Stimulated activated naive CD8-positive, alpha-beta T cell treated with anti-CD3 and anti-CD28 coated beads, Interleukin-15, amount 100 ng/mL, for 72 hours (primary cell): ENCODE data around the gene CDC37.

Source experiments
- ATAC-seq: fragments of 150-1000 bp; cut with Tn5 transposase; 2 replicates; pipeline ENCODE4 v1.10.0; 2021; ENCODE audit warnings: mild to moderate bottlenecking, moderate library complexity
- DNase-seq, 2 donors: peaks; one replicate each; pipeline ENCODE4 v3.0.0; 2021 to 2022
- H3K27ac Mint-ChIP-seq, 2 donors: one replicate each; pipeline ENCODE4 v1.8.0; 2022; ENCODE audit warnings: mild to moderate bottlenecking in 2 of 2, mixed read lengths in 2 of 2, moderate library complexity in 2 of 2
- H3K27me3 Mint-ChIP-seq: one replicate; pipeline ENCODE4 v1.8.0; 2022; ENCODE audit warnings: mixed read lengths
- H3K4me1 Mint-ChIP-seq: one replicate; pipeline ENCODE4 v1.8.0; 2022; ENCODE audit warnings: mild to moderate bottlenecking, mixed read lengths
- H3K4me3 Mint-ChIP-seq, 2 donors: one replicate each; pipeline ENCODE4 v1.8.0; 2022; ENCODE audit warnings: mild to moderate bottlenecking in 2 of 2, mixed read lengths in 2 of 2, moderate library complexity in 1 of 2
- H3K9me3 Mint-ChIP-seq, 2 donors: one replicate each; pipeline ENCODE4 v1.8.0; 2022; ENCODE audit warnings: mixed read lengths in 2 of 2

The CDC37 gene

DNA sequence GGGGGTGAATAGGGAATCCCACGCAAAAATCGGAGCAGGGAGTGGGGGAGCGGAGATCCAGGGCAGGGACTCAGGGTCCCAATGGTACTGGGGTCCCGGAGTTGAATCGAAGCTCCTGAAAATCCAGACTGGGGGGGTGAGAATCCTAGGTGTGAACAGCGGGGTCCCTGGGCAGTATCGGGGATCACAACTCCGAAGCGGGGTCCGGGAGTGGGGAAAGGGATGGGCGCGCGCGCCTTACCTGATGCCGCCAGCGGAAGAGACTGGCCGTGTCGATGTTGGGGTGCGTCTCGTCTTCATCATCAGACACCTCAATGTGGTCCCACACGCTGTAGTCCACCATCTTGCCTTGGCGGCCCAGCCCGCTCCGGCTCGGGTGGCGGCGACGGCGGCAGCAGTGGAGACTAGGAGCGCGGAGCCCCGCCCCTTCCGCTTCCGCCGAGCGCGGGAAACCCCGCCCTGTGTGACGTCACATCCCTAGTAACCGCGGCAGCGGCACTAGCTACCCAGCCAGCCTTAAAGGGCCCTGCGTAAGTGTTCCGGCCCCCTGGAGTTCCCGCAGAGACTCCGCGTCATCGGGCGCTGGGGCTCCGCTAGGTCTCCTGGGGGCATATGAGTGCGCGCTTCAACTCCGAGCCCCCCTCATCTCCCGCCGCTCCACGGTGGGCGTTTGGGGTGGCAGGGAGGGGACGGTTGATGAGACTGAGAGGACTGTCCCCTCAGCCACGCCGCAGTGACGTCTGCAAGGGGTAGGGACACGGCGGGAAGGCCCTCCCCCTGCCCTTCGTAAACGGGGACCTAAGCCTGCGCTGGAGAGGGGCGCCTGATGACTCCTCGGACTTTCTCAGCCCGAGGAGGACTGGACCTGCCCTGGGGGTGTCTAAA, at the start of gene CDC37:
Gene CDC37, minus strand, starts transcription at position 406 of the 885 bp plus-strand sequence. Its CDS starts 63 bp downstream, at position 343.
- H3K4me1 Mint-ChIP-seq: peaks cover 79% of the 10 kb centered on the region
- no peaks in the 10 kb centered on the region for H3K27me3 Mint-ChIP-seq
- H3K9me3 Mint-ChIP-seq: no peaks in the 10 kb centered on the region
- ATAC-seq (peak; percentile 88), DNase-seq (peak; percentile 98)
- H3K4me3 Mint-ChIP-seq: peak within 1 kb of the TSS; percentile 87 to 91
- peak within 1 kb of the TSS; percentile 96 to 98 for H3K27ac Mint-ChIP-seq

DNA sequence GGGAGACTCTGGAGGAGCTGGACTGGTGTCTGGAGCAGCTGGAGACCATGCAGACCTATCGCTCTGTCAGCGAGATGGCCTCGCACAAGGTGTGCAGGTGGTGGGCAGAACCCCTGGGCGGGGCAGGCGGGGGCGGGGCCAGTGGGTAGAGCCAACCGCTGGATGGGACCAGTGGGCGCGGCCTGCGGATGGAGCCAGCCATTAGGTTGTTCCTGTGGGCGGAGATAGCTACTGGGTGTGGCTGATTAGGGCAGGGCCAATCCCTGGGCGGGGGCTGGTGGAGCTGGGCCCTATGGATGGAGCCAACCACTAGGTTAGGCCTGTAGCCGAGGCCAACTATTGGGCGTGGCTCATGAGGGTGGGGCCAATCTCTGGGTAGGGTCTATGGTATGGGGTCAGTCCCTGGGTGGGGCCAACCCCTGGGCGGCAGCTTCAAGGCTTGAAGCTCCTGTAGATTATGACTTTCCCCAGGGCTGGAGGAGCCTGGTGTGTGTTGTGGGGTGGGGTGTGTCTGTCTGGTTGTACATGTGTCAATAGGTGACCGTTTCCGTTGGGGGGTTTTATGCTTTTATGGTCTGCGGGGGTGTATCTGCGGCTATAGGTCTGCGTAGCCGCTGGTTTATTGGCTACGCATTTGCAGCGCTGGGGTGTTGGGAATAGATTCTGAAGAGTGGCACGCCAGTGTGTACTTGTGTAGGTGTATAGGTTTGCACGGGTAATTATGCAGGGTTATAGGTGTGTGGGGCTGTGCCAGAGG, 47.7 kb upstream of the CDC37 start:
- Mint-ChIP-seq H3K9me3 (no peaks in the 10 kb centered on the region), H3K27me3 (no peaks in the 10 kb centered on the region), H3K27ac (no peak overlapping the region), H3K4me3 (no peak overlapping the region), H3K4me1 (peaks cover 15% of the 10 kb centered on the region)
- no peak for ATAC-seq
- no peak for DNase-seq

- no peak for ATAC-seq
- no peak overlapping the region for H3K27ac Mint-ChIP-seq
- H3K27me3 Mint-ChIP-seq: no peaks in the 10 kb centered on the region
- peaks cover 15% of the 10 kb centered on the region for H3K4me1 Mint-ChIP-seq
- H3K4me3 Mint-ChIP-seq: no peak overlapping the region
- H3K9me3 Mint-ChIP-seq: no peaks in the 10 kb centered on the region
- no peak for DNase-seq
Observed at GRCh38 chr19:10450191-10450852, 47.0 kb upstream of the CDC37 start.

DNA sequence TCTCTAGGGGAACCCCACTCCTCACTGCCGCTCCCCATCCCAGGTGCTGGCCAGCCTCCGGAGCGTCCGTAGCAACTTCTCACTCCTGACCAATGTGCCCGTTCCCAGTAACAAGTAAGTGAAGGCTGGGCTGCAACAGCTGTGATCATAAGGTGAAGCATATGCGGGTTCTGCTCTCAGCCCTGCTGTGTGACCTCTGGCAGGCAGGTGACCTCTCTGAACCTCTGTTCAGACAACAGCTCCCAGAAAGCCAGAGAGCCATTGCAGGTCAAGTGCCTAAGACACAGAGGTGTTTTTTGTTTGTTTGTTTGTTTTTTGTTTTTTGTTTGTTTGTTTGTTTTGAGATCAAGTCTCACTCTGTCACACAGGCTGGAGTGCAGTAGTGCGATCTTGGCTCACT, 45.7 kb upstream of the CDC37 start:
- DNase-seq: no peak
- Mint-ChIP-seq H3K9me3 (no peaks in the 10 kb centered on the region), H3K27me3 (no peaks in the 10 kb centered on the region), H3K4me3 (no peak overlapping the region), H3K4me1 (peaks cover 15% of the 10 kb centered on the region), H3K27ac (no peak overlapping the region)
- ATAC-seq: no peak

DNA sequence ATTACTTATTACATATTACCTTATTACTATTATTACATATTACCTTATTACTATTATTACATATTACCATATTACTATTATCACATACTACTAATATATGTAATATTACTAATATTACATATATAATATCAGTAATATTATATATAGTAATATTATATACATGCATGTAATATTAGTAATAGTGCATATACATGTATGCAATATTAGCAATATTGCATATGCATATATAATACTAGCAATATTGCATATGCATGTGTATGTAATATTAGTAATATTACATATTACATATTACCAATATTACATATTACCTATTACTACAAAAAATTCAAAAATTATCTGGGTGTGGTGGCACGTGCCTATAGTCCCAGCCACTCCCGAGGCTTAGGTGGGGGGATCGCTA, 39.4 kb upstream of the CDC37 start:
- H3K27ac Mint-ChIP-seq: no peak overlapping the region
- ATAC-seq (no peak), DNase-seq (no peak)
- no peaks in the 10 kb centered on the region for H3K4me1 Mint-ChIP-seq
- H3K27me3 Mint-ChIP-seq: no peaks in the 10 kb centered on the region
- no peak overlapping the region for H3K4me3 Mint-ChIP-seq
- H3K9me3 Mint-ChIP-seq: no peaks in the 10 kb centered on the region

DNA sequence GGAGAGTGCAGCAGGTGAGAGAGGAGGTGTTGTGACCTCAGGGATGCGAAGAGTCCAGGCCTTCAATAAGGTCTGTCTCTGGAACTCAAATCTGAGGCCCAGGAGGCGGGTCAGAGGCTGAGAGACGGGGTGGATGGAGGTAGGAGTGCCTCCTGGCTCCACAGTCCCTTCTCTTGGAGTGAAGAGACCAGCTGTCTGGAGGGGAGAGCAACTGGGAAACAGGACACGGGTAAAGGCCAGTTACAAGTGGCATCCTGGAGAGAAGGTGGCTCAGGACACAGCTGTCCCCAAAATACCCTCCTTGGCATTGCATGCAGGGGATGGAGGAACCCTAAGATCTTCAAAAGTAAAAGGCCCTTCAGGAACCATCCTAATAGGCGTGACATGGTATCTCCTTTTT, 36.2 kb upstream of the CDC37 start:
- no peaks in the 10 kb centered on the region for H3K27me3 Mint-ChIP-seq
- H3K4me3 Mint-ChIP-seq: no peak overlapping the region
- no peaks in the 10 kb centered on the region for H3K9me3 Mint-ChIP-seq
- DNase-seq (no peak), ATAC-seq (no peak)
- H3K4me1 Mint-ChIP-seq: peaks cover 18% of the 10 kb centered on the region
- H3K27ac Mint-ChIP-seq: no peak overlapping the region

- H3K27me3 Mint-ChIP-seq: peaks cover 36% of the 10 kb centered on the region
- peaks cover 77% of the 10 kb centered on the region for H3K4me1 Mint-ChIP-seq
- ATAC-seq: no peak
- DNase-seq: no peak
- H3K9me3 Mint-ChIP-seq: no peaks in the 10 kb centered on the region
- peak overlapping the region in 1 of 2 donors; percentile 53 for H3K4me3 Mint-ChIP-seq
- no peak overlapping the region for H3K27ac Mint-ChIP-seq
Observed at GRCh38 chr19:10433131-10433536, 29.8 kb upstream of the CDC37 start.

DNA sequence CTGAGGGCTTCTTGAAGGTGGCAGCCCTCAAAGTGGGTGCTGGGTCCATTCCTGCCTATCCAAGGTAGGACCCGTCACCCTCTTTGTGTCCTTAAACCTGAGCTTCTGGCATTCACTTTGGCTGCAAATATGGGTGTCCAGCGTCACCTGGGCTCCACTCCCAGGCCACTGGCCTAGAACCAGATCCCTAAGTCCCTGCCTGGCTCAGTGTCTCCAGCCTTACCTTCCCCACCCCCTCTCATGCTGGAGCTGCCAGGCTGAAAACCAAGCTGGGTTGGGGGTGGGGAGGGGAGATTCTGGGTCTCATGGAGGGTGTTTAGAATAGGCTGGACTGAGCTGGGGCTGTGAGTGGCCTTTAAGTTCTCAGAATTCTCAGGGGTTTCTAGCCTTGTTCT, 29.4 kb upstream of the CDC37 start:
- Mint-ChIP-seq H3K4me3 (peak overlapping the region; percentile 57 to 64), H3K27ac (no peak overlapping the region), H3K4me1 (peaks cover 81% of the 10 kb centered on the region), H3K9me3 (no peaks in the 10 kb centered on the region), H3K27me3 (peaks cover 36% of the 10 kb centered on the region)
- DNase-seq (no peak), ATAC-seq (no peak)

DNA sequence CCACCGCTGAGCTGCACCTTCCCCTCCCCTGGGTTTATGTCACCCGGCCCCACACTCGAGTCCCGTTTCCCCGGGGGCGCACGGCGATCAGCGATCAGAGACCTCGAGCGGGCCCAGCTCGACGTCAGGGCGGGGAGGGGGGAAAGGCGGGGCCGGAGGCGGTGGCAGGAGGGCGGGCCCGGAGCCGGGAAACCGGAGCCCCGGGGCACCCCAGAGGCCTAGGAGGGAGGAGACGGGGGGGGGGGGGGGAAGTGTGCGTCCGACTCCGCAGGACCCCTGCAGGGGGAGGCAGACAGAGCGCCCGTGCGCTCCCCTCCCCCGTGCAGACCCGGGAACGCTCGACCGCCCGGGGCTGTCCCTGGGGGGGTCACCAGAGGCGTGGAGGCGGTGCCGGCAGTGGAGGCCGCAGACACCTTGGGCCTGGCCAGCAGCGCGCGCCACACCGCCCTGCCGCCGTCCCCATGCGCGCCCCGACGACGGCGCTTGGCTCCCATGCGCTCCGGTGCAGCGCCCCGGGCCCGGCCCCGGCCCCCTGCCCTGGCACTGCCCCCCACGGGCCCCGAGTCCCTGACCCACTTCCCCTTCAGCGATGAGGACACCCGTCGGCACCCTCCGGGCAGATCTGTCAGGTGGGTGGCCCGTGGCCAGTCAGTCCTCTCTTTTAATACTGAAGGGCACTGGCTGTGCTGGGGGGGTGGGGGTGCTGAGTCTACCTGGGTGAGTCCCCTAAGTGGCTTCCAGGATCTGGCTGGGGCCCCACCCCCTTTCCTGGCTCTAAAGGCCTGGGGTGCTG, 28.8 kb upstream of the CDC37 start:
- H3K4me3 Mint-ChIP-seq: peak overlapping the region; percentile 92 to 94
- H3K9me3 Mint-ChIP-seq: no peaks in the 10 kb centered on the region
- DNase-seq: peak; percentile 54 to 61
- peak; percentile 54 for ATAC-seq
- H3K27ac Mint-ChIP-seq: peak overlapping the region; percentile 56 to 84
- peaks cover 36% of the 10 kb centered on the region for H3K27me3 Mint-ChIP-seq
- peaks cover 86% of the 10 kb centered on the region for H3K4me1 Mint-ChIP-seq

DNA sequence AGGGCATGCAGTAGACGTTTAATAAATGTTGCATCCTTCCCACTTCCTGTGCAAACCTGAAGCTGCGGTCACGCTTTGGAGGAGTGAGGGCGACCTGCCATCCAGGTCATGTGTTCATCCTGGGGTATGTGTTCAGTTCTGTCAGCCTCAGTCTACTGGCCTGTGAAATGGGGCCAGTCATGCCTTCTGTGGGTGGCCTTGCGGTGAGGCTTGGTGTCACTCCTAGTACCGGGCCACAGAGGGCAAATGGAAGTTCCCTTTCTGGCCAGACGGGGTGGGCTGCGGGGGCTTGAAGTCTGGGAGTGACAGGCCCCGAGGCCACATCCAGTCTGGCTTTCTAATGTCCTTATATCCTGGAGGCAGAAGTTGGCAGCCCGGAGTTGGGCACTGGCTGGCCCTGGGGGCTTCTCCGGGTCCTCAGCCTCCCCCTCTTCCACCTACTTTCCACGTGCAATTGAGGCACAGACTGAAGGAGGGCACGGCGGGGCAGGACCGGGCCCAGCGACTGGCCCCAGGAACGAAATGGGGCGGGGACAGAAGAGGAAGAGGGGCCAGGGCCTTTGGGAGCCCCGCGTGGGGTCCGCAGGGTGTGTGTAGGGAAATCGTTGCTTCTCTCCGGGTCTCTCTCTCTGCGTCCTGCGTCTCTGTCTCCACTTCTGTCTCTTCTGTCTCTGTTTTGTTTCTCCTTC, 28.1 kb upstream of the CDC37 start:
- H3K27ac Mint-ChIP-seq: peak overlapping the region; percentile 56 to 84
- peaks cover 36% of the 10 kb centered on the region for H3K27me3 Mint-ChIP-seq
- peak; percentile 30 for ATAC-seq
- H3K9me3 Mint-ChIP-seq: no peaks in the 10 kb centered on the region
- peak overlapping the region; percentile 92 to 94 for H3K4me3 Mint-ChIP-seq
- DNase-seq: peak in 1 of 2 donors; percentile 65
- peaks cover 94% of the 10 kb centered on the region for H3K4me1 Mint-ChIP-seq

GRCh38 chr19:10430505-10431253, 27.3 kb upstream of the CDC37 start:
- Mint-ChIP-seq H3K4me1 (peaks cover 94% of the 10 kb centered on the region), H3K27me3 (peaks cover 36% of the 10 kb centered on the region), H3K4me3 (peak overlapping the region; percentile 92 to 94), H3K9me3 (no peaks in the 10 kb centered on the region), H3K27ac (peak overlapping the region; percentile 54 to 69)
- no peak for ATAC-seq
- no peak for DNase-seq

GRCh38 chr19:10428996-10429381, 25.6 kb upstream of the CDC37 start:
- no peak for DNase-seq
- H3K27me3 Mint-ChIP-seq: peaks cover 36% of the 10 kb centered on the region
- peak overlapping the region in 1 of 2 donors; percentile 37 for H3K27ac Mint-ChIP-seq
- no peak for ATAC-seq
- H3K9me3 Mint-ChIP-seq: no peaks in the 10 kb centered on the region
- H3K4me1 Mint-ChIP-seq: peaks cover 97% of the 10 kb centered on the region
- peak overlapping the region; percentile 10 to 43 for H3K4me3 Mint-ChIP-seq

DNA sequence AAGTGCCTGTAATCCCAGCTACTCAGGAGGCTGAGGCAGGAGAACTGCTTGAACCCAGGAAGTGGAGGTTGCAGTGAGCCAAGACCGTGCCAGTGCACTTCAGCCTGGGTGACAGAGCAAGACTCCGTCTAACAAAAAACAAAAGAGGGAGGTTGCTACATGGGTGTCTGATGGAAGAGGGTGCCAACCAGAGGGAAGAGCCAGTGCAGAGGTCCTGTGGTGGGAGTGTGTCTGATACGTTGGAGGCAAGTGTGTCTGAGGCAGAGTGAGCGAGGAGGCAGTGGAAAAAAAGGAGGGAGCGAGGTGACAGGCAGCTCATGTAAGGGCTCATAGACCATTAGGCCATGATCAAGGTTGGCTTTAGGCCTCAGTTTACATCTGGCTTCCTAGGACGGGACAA, 23.8 kb upstream of the CDC37 start:
- DNase-seq (no peak), ATAC-seq (no peak)
- peaks cover 41% of the 10 kb centered on the region for H3K27me3 Mint-ChIP-seq
- no peak overlapping the region for H3K27ac Mint-ChIP-seq
- peak overlapping the region in 1 of 2 donors; percentile 1 for H3K4me3 Mint-ChIP-seq
- H3K4me1 Mint-ChIP-seq: peaks cover 98% of the 10 kb centered on the region
- H3K9me3 Mint-ChIP-seq: no peaks in the 10 kb centered on the region
